A549 (cell line): ENCODE results near the gene BRCC3. TPM values are rescaled to one million over a fixed set of nuclear protein-coding genes. Genes with fewer than 3 reads are reported as not detected.

Experiments used
- ATAC-seq, 2 experiments: fragments of 200-7000 bp in 1 of 2; fragments of >200 bp in 1 of 2; cut with Nextera tagmentation in 1 of 2; cut with Tn5 transposase in 1 of 2; 3 replicates each; pipeline versions ENCODE4 v1.8.0 to v1.9.1; 2018 to 2020; ENCODE audit warnings: mild to moderate bottlenecking in 1 of 2, moderate library complexity in 1 of 2
- CTCF ChIA-PET: fragments of 300-600 bp; sonication (Branson Sonifier 250); formaldehyde crosslinking; extraction: SDS; loops from one replicate; lab custom pipeline; 2021; ENCODE audit warnings: antibody characterized with exemption, inconsistent platforms; lab: Yijun Ruan, JAX
- POLR2A ChIA-PET: fragments of 350-600 bp; formaldehyde crosslinking; extraction: SDS; loops from one replicate; lab custom pipeline; 2021; ENCODE audit warnings: antibody characterized with exemption, inconsistent platforms; lab: Yijun Ruan, JAX
- DNase-seq, 2 experiments: peaks; one replicate each; pipeline versions ENCODE4 v3.0.0 to v3.0.0-alpha.2; 2011 to 2016; ENCODE audit warnings: low read depth in 1 of 2, low spot score in 1 of 2
- FAIRE-seq: peaks from 2 replicates; lab custom pipeline; 2011; peaks lifted over from hg19 to GRCh38; lab: Jason Lieb, UNC
- H3K27ac ChIP-seq, 2 experiments: fragments of >200 bp; sonication (Bioruptor Twin); formaldehyde crosslinking; 3 replicates each; pipeline ENCODE4 v1.5.1; 2016 to 2017
- H3K4me1 ChIP-seq: fragments of >200 bp; sonication (Bioruptor Twin); formaldehyde crosslinking; 3 replicates; pipeline ENCODE4 v1.6.1; 2016
- H3K4me2 ChIP-seq: fragments of >200 bp; sonication (Bioruptor Twin); formaldehyde crosslinking; 3 replicates; pipeline ENCODE4 v1.6.1; 2016
- H3K4me3 ChIP-seq: fragments of >200 bp; sonication (Bioruptor Twin); formaldehyde crosslinking; 3 replicates; pipeline ENCODE4 v1.5.1; 2016
- H3K9me3 ChIP-seq: fragments of >200 bp; sonication (Bioruptor Twin); formaldehyde crosslinking; 3 replicates; pipeline ENCODE4 v1.6.1; 2016
- BCL3 ChIP-seq: fragments of >200 bp; sonication (Bioruptor Twin); formaldehyde crosslinking; IDR thresholded peaks from 3 replicates; pipeline ENCODE4 v1.6.1; 2016
- BHLHE40 ChIP-seq: IDR thresholded peaks from 2 replicates; pipeline ENCODE4 v1.6.1; 2012; ENCODE audit warnings: low read depth, low read length, inconsistent platforms
- EHMT2 ChIP-seq: fragments of 200-600 bp; sonication (generic); IDR thresholded peaks from 2 replicates; pipeline ENCODE4 v1.6.1; 2016; ENCODE audit warnings: antibody characterized with exemption, low read depth, mild to moderate bottlenecking, moderate library complexity
- HDAC2 ChIP-seq: fragments of 200-600 bp; sonication (generic); IDR thresholded peaks from 2 replicates; pipeline ENCODE4 v1.6.1; 2016
- HMGXB4 ChIP-seq: fragments of 250-450 bp; sonication (Bioruptor Pico); IDR thresholded peaks from 2 replicates; pipeline ENCODE4 v1.5.0; 2021; ENCODE audit warnings: mild to moderate bottlenecking, moderate library complexity, borderline replicate concordance
- HOXA7 ChIP-seq: fragments of 250-450 bp; sonication (Bioruptor Pico); IDR thresholded peaks from 2 replicates; pipeline ENCODE4 v1.5.0; 2020; ENCODE audit warnings: mild to moderate bottlenecking, moderate library complexity
- HOXB13 ChIP-seq: fragments of 250-450 bp; sonication (Bioruptor Pico); IDR thresholded peaks from 2 replicates; pipeline ENCODE4 v1.5.0; 2020; ENCODE audit warnings: low read depth, mild to moderate bottlenecking, moderate library complexity
- HOXB5 ChIP-seq: fragments of 250-450 bp; sonication (Bioruptor Pico); IDR thresholded peaks from 2 replicates; pipeline ENCODE4 v1.5.0; 2020; ENCODE audit warnings: mild to moderate bottlenecking, moderate library complexity
- KDM1A ChIP-seq: fragments of 200-600 bp; sonication (generic); IDR thresholded peaks from 2 replicates; pipeline ENCODE4 v1.6.1; 2016; ENCODE audit warnings: low read depth, mild to moderate bottlenecking
- MYC ChIP-seq: IDR thresholded peaks from 2 replicates; pipeline ENCODE4 v1.6.1; 2012; ENCODE audit warnings: mild to moderate bottlenecking, inconsistent platforms, low read length, improper control_type of control experiment, borderline replicate concordance
- NR3C1 ChIP-seq: fragments of >200 bp; sonication (Bioruptor Twin); formaldehyde crosslinking; IDR thresholded peaks from 3 replicates; pipeline ENCODE4 v1.6.1; 2017
- PBX3 ChIP-seq: IDR thresholded peaks from 2 replicates; pipeline ENCODE4 v1.6.1; 2012
- RAD21 ChIP-seq, 2 experiments: fragments of >200 bp in 1 of 2; sonication (Bioruptor Twin) in 1 of 2; formaldehyde crosslinking in 1 of 2; IDR thresholded peaks in 1 of 2; conservative IDR thresholded peaks in 1 of 2; 2 replicates in 1 of 2; 3 replicates in 1 of 2; pipeline ENCODE4 v1.6.1; 2012 to 2018; ENCODE audit warnings: inconsistent platforms in 1 of 2
- SMC3 ChIP-seq: fragments of >200 bp; sonication (Bioruptor Twin); formaldehyde crosslinking; IDR thresholded peaks from 3 replicates; pipeline ENCODE4 v1.6.1; 2018; ENCODE audit warnings: inconsistent platforms
- TFCP2L1 ChIP-seq: fragments of 250-450 bp; sonication (Bioruptor Pico); IDR thresholded peaks from 2 replicates; pipeline ENCODE4 v1.5.0; 2021; ENCODE audit warnings: mild to moderate bottlenecking
- TP53 ChIP-seq: fragments of 250-450 bp; sonication (Bioruptor Pico); IDR thresholded peaks from 2 replicates; pipeline ENCODE4 v1.5.0; 2021; ENCODE audit warnings: mild to moderate bottlenecking, moderate library complexity
- ZC3H11A ChIP-seq: fragments of 450-650 bp; IDR thresholded peaks from 2 replicates; pipeline ENCODE4 v1.6.1; 2014; ENCODE audit warnings: antibody characterized with exemption, mild to moderate bottlenecking
- ZFP36 ChIP-seq: fragments of 450-650 bp; IDR thresholded peaks from 2 replicates; pipeline ENCODE4 v1.6.1; 2014; ENCODE audit warnings: borderline replicate concordance; ENCODE audit not compliant: partially characterized antibody
- ZNF302 ChIP-seq: fragments of 250-450 bp; sonication (Bioruptor Pico); IDR thresholded peaks from 2 replicates; pipeline ENCODE4 v1.9.0; 2021; ENCODE audit warnings: inconsistent platforms, mild to moderate bottlenecking, moderate library complexity
- ZSCAN20 ChIP-seq: fragments of 250-450 bp; sonication (Bioruptor Pico); IDR thresholded peaks from 2 replicates; pipeline ENCODE4 v1.8.0; 2022; ENCODE audit warnings: mild to moderate bottlenecking, moderate library complexity
- WGBS: methylation state at CpG from one replicate; pipeline ENCODE4 v1.1.6; 2017; ENCODE audit errors: missing lambda C conversion rate; 5-methylcytosine and 5-hydroxymethylcytosine counted together
- polyA plus RNA-seq, 4 experiments: library from polyadenylated mRNA; depleted of rRNA in 3 of 4; stranded (reverse); fragments of >200 nt; fragmentation: RNase III in 1 of 4; extraction: RNeasy Plus Mini Kit Qiagen cat#74134 plus additional on column Dnase treatment in 1 of 4; gene quantifications; 2 replicates in 3 of 4; 3 replicates in 1 of 4; pipeline ENCODE4 v1.2.3, GENCODE V29; 2011 to 2017
- TF ChIP-seq, protein P1 (sequence below): fragments of >200 bp; sonication (Bioruptor Twin); formaldehyde crosslinking; IDR thresholded peaks from 2 replicates; pipeline ENCODE4 v1.6.1; 2016
- TF ChIP-seq, protein P2 (sequence below): fragments of >200 bp; sonication (Bioruptor Twin); formaldehyde crosslinking; IDR thresholded peaks from 3 replicates; pipeline ENCODE4 v1.5.1; 2016

Gene BRCC3
- polyA plus RNA-seq, 2 of the 4 experiments (the other 2 are of a cell fraction) = 42.0 to 42.9 TPM

DNA sequence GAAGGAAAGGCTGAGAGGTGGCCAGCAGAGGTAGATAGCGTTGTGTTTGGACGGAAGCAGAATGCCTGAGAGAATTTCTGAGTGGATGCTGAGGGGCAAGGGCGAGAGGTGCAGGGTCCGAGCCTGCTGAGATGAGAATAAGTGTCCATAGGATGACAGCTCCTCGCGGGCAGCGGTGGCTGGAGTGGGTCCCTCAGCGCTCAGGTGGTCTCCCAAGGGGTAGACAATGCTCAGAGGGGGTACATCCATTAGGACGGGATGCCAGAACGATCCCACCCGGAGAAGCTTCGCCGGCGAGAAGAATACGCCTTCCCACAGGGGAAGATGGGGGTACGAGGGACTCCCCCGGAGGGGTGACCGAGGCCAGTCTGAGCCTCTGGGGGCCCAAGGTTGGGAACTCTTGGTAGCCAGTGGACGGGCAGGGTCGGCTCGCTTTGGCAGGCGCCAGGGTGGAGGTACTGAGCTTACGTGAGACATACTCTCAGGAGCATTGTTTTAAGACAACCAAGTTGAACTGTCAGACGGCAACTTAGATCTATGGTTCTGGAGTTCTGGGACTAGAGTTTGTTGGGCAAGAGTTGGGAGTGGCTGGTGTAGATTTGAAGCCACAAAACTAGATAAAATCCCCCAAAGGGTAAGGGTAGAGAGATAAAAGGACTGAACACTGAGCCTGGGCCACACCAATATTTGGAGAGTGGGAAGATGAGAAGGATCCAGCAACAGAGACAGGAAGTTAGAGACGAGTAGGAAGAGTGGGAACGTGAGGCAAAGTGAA is 15.8 kb downstream of the BRCC3 start:
- WGBS = 91% methylated on average over 26 of the region's 26 CpGs
- Histone ChIP-seq H3K27ac (no peak overlapping the region), H3K4me2 (no peak overlapping the region), H3K9me3 (no peaks in the 10 kb centered on the region), H3K4me1 (no peaks in the 10 kb centered on the region), H3K4me3 (no peak overlapping the region)
- DNase-seq = no peak
- CTCF ChIA-PET = interaction anchor here (0.7 to 2.6 kb wide), 13 partner anchors 9 to 169 kb away, joined by 3 to 11 read pairs (median 4); no protein-coding TSS in a partner anchor
- no peak for ATAC-seq
- TF ChIP-seq HOXB13 (no peak), RAD21 (conservative IDR thresholded peaks at IDR 0.05 in 1 of 2, IDR thresholded peaks at IDR 0.05 in 1 of 2) (no peak), ZFP36 (no peak), ZSCAN20 (CRISPR knock-in tag) (no peak), HMGXB4 (CRISPR knock-in tag) (no peak), KDM1A (no peak), PBX3 (no peak), ZC3H11A (no peak), TFCP2L1 (no peak), ZNF302 (CRISPR knock-in tag) (no peak), HOXA7 (CRISPR knock-in tag) (no peak), HOXB5 (no peak), MYC (no peak), NR3C1 (no peak), EHMT2 (no peak), BHLHE40 (no peak), TP53 (CRISPR knock-in tag) (no peak), BCL3 (no peak)
- TF ChIP-seq, protein P1, sequence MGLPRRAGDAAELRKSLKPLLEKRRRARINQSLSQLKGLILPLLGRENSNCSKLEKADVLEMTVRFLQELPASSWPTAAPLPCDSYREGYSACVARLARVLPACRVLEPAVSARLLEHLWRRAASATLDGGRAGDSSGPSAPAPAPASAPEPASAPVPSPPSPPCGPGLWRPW = no peak
- POLR2A ChIA-PET = no interaction called here
- FAIRE-seq = no peak

- Histone ChIP-seq H3K9me3 (no peaks in the 10 kb centered on the region), H3K27ac (no peak overlapping the region), H3K4me1 (no peaks in the 10 kb centered on the region), H3K4me2 (no peak overlapping the region), H3K4me3 (no peak overlapping the region)
- ATAC-seq = peak in 1 of 2 experiments; percentile 67; a peak in 3 of 6 replicates
- POLR2A ChIA-PET = no interaction called here
- FAIRE-seq = no peak
- TF ChIP-seq RAD21 (conservative IDR thresholded peaks at IDR 0.05 in 1 of 2, IDR thresholded peaks at IDR 0.05 in 1 of 2) = peak; percentile 16 to 28; a peak in 2 of 5 replicates
- TF ChIP-seq, protein P2, sequence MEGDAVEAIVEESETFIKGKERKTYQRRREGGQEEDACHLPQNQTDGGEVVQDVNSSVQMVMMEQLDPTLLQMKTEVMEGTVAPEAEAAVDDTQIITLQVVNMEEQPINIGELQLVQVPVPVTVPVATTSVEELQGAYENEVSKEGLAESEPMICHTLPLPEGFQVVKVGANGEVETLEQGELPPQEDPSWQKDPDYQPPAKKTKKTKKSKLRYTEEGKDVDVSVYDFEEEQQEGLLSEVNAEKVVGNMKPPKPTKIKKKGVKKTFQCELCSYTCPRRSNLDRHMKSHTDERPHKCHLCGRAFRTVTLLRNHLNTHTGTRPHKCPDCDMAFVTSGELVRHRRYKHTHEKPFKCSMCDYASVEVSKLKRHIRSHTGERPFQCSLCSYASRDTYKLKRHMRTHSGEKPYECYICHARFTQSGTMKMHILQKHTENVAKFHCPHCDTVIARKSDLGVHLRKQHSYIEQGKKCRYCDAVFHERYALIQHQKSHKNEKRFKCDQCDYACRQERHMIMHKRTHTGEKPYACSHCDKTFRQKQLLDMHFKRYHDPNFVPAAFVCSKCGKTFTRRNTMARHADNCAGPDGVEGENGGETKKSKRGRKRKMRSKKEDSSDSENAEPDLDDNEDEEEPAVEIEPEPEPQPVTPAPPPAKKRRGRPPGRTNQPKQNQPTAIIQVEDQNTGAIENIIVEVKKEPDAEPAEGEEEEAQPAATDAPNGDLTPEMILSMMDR = peak; percentile 61
- no peak for TF ChIP-seq NR3C1
- TF ChIP-seq SMC3 = peak; percentile 39; the same call in 2 of the 3 replicates
- no peak for TF ChIP-seq HDAC2
- 62% methylated on average over 4 of the region's 4 CpGs for WGBS
- CTCF ChIA-PET = interaction anchor here (0.7 to 2.0 kb wide), 10 partner anchors 9 to 177 kb away, joined by 3 to 6 read pairs (median 3); no protein-coding TSS in a partner anchor
- DNase-seq = peak in 1 of 2 experiments; percentile 20
Measured at GRCh38 chrX:155094468-155095061, 23.3 kb downstream of the BRCC3 start.
